ENCODE data around the gene CHRNA4.

DNA sequence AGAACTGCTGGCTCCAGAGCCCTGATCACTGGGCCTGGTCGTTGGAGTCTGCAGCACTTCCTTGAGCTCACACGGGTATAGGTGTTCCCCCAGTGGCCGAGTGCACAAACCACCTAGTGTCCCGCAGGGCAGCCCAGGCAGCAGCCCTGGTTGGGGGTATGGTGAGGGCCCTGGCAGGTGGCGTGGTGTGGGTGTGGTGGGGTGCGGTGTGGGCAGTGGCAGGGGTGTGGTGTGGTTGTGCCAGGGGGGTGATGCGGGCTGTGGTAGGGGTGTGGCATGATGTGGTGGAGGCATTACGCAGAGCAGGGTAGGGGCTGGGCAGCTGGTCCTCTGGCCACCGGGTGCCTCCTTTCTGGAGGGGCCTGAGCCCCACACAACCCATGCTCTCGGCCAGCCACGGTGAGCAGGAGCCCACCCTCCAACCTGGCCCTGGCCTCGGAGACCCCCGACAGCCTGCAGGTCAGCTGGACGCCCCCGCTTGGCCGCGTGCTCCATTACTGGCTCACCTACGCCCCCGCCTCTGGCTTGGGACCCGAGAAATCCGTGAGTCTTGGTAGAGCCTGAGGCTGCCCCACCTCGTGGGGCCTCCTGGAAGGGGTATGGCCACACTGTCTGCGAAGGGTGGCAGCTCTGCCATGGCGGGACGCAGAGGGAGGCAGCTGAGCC lies 47.7 kb downstream of the CHRNA4 start:
- TF ChIP-seq CTCF (IDR thresholded peaks at IDR 0.05) (no peak), POLR2A (IDR thresholded peaks at IDR 0.05) (no peak)
